GM12892 (cell line): Measurements from ENCODE around the gene PCID2.

Experiments
- DNase-seq: peaks from one replicate; pipeline ENCODE4 v3.0.0; 2011; ENCODE audit not compliant: insufficient read length
- FAIRE-seq: peaks from 2 replicates; lab custom pipeline; 2011; peaks lifted over from hg19 to GRCh38; lab: Jason Lieb, UNC
- POLR2A ChIP-seq: IDR thresholded peaks from 2 replicates; pipeline ENCODE4 v1.6.1; 2011; ENCODE audit warnings: low read depth, low read length, control low read depth
- POLR2AphosphoS5 ChIP-seq: IDR thresholded peaks from 2 replicates; pipeline ENCODE4 v1.6.1; 2011; ENCODE audit warnings: low read depth, low read length, control low read depth
- TAF1 ChIP-seq: IDR thresholded peaks from 2 replicates; pipeline ENCODE4 v1.6.1; 2011; ENCODE audit warnings: low read depth, mild to moderate bottlenecking, control low read depth, low read length, borderline replicate concordance

PCID2 gene

DNA sequence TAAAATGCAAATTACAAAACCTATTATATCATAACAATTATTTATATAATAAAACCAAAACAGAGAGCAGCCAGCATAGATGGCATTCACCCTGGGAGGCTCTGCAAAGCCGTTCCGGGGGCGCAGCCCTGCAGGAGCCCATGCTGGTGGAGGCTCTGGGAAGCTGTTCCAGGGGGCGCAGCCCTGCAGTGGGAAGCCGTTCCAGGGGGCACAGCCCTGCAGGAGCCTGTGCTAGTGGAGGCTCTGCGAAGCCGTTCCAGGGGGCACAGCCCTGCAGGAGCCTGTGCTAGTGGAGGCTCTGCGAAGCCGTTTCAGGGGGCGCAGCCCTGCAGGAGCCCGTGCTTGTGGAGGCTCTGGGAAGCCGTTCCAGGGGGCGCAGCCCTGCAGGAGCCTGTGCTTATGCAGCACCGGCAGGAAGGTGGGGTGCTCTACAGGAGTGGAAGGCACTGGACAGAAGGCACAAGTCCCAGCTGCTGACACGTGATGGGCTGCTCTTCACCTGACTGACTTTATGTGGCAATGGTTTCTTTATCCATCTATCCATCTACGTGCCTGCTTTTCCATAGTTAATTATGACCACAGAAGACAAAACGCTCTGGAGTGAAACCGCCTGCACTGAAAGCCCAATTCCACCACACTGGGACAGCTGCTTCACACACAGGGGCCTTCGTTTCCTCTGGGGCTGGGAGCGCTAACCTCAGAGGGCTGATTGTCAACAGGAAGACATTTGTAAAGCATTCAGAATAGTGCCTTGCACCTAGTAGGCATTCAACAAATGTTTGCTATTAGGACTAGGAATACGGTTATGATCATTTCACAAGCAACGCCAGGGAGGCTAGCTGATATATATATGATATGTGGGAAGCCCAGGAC, 23.7 kb downstream of the PCID2 start:
- FAIRE-seq, result no peak
- TF ChIP-seq TAF1 (no peak), POLR2A (no peak), POLR2AphosphoS5 (no peak)

DNA sequence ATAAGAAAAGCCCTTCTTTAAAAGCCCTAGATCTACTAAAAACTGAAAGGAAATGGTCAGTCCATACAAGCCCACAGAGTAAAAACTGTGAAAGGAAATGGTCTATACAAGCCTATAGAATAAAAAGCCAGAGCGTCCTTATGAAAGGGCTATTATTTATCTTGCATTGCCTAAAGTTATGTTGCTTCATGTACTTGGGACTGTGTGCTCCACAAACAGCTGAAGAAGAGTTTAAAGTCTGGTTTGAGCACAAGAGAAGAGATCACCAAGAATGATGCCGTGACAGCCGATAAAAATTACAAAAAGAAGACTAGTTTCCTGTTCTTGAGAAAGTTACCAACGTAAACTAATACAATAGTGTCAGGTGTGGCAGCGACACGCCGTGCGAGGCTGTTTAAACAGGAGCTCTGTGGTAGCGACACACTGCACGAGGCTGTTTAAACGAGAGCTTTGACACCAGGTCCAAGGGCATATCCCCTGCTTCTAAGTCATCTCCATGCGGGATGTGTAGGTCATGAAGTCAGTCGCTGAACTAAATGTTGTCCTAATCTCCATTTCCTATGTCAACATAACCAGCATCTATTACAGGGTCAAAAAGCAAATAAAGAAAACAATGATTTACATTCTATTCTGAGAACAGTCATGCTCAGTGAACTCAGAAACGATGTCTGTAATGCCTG, 24.9 kb downstream of the PCID2 start:
- no peak for FAIRE-seq
- no peak for DNase-seq
- TF ChIP-seq POLR2AphosphoS5, result no peak
- TF ChIP-seq TAF1, result no peak
- TF ChIP-seq POLR2A, result no peak

More for the DNA sequence above, 23.7 kb downstream of the PCID2 start:
- no peak for DNase-seq

DNA sequence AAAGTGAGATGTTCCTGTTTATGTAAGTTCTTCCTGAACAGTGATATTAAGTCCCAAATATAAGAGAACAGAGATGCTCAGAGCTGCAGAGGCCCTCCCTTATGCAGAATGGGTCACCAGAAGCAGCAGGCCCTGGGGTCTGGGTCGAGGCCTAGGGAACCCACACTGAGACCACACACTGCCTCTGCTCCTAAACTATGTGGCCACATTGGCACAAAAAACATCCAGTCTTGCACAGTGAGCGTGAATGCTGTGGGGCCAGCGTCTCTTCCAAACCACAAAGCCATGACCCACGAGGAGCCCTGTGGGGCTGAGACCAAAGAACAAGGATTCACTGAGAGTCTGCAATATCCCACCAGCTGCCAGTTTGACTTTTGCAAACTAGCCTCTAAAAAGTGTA, 26.4 kb downstream of the PCID2 start:
- no peak for TF ChIP-seq TAF1
- TF ChIP-seq POLR2A, result no peak
- TF ChIP-seq POLR2AphosphoS5, result no peak
- no peak for DNase-seq
- FAIRE-seq, result no peak

DNA sequence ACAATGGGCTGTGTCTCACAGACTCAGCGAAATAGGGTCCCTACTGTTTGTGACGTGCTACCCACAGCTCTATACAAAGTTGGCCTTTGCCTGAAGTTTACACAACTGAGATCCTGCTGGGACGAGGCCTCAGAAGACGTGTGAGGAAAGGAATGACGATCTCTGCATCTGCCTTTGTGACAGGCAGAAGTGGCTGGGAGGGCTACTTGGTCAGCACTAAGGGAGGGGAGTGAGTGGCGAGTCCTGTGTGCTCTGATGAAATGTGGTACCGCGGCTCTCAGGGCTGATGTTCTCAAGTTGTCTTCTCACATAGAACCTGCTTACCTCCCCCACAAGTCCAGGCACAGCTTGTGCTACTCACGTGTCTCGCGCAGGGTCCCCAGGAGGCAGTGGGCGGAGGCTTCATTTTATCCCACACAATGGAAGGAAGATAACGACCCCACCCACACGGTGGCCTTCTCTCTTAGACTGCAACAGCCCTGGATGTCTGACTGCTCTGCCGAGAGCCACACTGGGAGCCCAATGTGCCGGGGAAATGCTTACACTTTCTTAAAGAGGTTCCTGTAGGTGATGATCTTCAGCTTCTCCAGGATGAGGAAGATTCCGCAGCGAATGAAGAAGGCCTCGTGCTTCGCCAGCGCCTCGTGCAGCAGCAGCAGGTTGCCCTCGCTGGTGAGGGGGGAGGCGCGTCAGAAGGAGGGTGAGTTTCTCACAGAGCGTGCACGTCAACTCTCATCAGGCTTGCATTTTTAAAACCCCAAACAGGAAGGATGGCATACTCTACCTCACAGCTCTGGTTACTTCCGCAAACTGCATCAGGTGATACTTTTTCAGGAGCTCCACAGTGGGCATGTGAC, 28.9 kb downstream of the PCID2 start:
- DNase-seq (no peak), FAIRE-seq (no peak)
- TF ChIP-seq TAF1 (no peak), POLR2A (no peak), POLR2AphosphoS5 (no peak)

DNA sequence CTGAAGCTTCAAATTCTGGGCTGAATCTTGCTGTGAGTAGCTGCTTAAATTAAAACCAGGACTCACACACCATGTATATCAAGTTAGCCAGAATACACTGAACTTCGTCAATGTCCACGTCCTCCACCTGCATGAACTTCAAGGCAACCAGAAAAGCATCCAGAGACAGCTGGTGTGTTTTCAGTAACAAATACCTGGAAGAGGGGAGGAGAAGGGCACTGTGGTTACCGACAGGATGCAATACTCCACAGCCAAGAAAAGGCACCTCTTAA, 29.6 kb downstream of the PCID2 start:
- FAIRE-seq (no peak), DNase-seq (no peak)
- TF ChIP-seq TAF1 (no peak), POLR2AphosphoS5 (no peak), POLR2A (no peak)

DNA sequence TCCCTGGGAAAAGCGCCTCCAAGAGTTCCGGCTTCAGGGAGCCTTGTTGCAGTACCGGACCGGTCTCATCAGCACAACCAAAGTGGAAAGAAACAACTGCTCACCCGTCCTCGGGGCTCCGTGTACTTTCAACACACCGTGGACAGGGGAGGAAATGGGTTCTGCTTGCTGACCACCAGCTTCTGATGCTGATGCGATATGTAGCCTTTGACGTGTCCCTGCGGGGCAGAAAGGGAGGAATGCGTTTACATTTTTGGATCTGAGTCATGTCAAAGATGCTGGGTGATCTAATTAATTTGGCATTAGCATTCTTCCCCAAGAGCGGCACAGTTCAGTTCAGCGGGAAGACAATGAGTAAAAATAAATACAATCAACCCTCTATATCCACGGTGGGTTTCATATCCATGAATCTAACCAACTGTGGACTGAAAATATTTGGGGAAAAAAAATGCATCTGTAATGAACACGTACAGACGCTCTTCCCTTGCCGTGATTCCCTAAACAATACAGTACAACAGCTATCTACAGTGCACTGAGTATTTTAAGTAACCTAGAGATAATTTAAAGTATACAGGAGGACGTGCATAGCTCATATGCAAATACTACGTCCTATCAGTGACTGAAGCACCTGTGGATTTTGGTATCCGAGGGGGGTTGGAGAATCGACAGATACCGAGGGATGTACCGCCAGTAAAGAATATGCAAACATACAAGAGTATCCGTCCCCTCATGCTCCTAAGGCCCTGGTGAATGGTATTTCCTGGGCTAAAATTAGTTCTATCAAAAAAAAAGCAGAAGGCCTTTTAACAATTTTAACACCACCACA, 30.2 kb downstream of the PCID2 start:
- TF ChIP-seq POLR2A, result no peak
- TF ChIP-seq POLR2AphosphoS5, result no peak
- TF ChIP-seq TAF1, result no peak
- DNase-seq (no peak), FAIRE-seq (no peak)

DNA sequence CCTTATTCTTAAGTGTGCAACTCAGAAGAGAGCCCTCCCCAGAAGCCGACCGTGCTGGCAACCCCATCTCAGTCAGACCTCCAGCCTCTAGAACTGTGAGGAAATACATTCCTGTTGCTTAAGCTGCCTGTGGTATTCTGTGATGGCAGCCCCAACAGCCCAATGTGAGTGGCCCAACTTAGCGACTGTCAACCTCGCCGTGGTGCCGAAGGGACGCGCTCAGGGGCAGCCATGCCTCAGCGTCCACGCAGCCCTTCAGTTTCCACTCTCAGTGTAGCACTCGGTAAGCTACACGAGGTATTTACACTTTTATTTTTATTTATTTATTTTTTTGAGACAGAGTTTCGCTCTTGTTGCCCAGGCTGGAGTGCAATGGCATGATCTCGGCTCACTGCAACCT, 31.6 kb downstream of the PCID2 start:
- TF ChIP-seq POLR2A (no peak), TAF1 (no peak), POLR2AphosphoS5 (no peak)
- FAIRE-seq (no peak), DNase-seq (no peak)

DNA sequence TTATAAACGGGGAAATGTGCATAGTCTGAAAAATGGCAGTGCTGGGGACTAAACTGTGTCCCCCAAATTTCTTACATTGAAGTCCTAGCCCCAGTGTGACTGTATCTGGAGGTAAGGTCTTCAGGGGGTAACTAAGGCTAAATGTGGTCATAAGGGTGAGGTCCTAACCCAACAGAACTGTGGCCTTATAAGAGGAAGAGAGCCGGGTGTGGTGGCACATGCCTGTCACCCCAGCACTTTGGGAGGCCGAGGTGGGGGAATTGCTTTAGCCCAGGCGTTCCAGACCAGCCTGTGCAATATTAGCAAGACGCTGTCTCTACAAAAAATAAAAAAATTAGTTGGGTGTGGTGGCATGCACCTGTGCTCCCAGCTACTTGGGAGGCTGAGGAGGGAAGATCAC, 32.2 kb downstream of the PCID2 start:
- TF ChIP-seq TAF1 (no peak), POLR2AphosphoS5 (no peak)
- no peak for DNase-seq
- FAIRE-seq, result no peak

DNA sequence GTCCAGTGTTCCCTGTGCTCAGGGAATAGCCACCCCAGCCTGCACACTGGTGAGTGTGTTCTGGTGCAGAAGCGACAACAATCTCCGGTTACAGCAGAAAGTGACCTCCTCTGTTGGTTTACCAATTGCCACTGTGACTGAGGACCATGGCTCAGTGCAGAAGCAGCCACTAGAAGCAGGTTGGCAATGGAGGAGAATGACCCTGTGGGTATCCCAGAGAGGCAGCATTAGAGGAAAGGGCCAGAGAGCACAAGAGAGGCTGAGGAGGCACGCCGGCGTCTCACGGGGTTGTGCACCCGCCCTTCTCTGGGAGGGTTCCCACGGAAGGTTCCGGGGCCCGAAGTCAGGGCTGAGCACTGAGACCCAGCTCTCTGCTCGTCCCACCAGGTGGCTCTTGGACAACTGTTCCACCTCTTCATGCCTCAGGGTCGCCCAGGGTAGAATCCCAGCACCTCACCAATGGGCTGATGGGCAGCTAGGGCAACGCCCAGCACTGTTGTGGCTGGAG, 36.0 kb downstream of the PCID2 start:
- FAIRE-seq, result no peak
- no peak for TF ChIP-seq TAF1
- TF ChIP-seq POLR2AphosphoS5, result no peak
- no peak for TF ChIP-seq POLR2A
- DNase-seq, result no peak

DNA sequence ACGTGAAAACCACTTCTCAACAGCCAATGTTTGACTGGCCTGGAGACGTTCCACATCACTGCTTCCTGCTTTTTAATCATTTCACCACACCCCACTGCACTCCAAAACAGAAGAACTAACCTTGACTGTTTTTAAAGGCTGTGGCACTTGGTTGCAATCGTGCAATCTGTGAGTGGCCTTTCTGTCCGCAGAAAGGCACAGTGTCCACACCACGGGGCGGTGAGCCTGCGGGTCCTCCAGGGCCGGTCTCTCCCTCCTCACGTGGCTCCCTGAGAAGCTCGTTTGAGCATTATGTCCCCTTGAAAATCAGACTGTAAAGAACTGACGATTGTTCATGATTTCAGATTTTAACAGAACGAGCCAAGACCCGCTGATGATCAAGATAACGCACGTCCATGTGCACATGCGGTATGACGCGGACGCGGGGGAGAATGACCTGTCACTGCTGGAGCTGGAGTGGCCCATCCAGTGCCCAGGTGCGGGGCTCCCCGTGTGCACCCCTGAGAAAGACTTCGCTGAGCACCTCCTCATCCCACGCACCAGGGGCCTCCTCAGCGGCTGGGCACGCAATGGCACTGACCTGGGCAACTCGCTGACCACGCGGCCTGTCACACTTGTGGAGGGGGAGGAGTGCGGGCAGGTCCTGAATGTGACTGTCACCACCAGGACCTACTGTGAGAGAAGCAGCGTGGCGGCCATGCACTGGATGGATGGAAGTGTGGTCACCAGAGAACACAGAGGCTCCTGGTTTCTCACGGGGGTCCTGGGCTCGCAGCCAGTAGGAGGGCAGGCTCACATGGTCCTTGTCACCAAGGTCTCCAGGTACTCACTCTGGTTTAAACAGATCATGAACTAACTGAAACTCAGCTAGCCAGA, 37.0 kb downstream of the PCID2 start:
- no peak for TF ChIP-seq TAF1
- TF ChIP-seq POLR2AphosphoS5, result no peak
- TF ChIP-seq POLR2A, result no peak
- DNase-seq, result no peak
- FAIRE-seq, result no peak
